ENCODE data around the gene URGCP. TPM values are rescaled to one million over a fixed set of nuclear protein-coding genes. Genes with fewer than 3 reads are reported as not detected.

URGCP gene
- polyA plus RNA-seq, result 10 to 100 TPM; 12.2 to 18.8 TPM

- Histone ChIP-seq H3K27me3 (ENCODE audit: control insufficient read depth in 1 of 2, insufficient read depth in 2 of 2, low read length in 2 of 2) (no peaks in the 10 kb centered on the region), H3K36me3 (ENCODE audit: control insufficient read depth in 2 of 2, insufficient read depth in 2 of 2, low read length in 1 of 2) (no peaks in the 10 kb centered on the region), H3K27ac (ENCODE audit: low read depth in 2 of 2, low read length in 1 of 2) (peak within 1 kb of the TSS; percentile 90 to 92), H3K4me3 (ENCODE audit: low read depth in 1 of 2, low read length in 2 of 2) (peak within 1 kb of the TSS; percentile 83 to 85), H3K9me3 (ENCODE audit: control insufficient read depth in 2 of 2, insufficient read depth in 1 of 2, low read depth in 1 of 2, low read length in 1 of 2) (no peaks in the 10 kb centered on the region), H3K4me1 (ENCODE audit: control insufficient read depth in 2 of 2, insufficient read depth in 2 of 2, low read length in 1 of 2) (peaks cover 3 to 10% of the 10 kb centered on the region in 2 donors)
- WGBS, 2 donors, result 0 to 1% methylated on average over 39 to 73 of the region's 73 CpGs
These were observed at the start of gene URGCP for GRCh38 chr7:43906331-43907010. URGCP (minus strand) TSS chr7:43906596; CDS start chr7:43906575, 21 bp downstream.

GRCh38 chr7:43956027-43956426 is 49.6 kb upstream of the URGCP start:
- no peaks in the 10 kb centered on the region for H3K9me3 ChIP-seq (ENCODE audit: control insufficient read depth in 2 of 2, insufficient read depth in 1 of 2, low read depth in 1 of 2, low read length in 1 of 2)

GRCh38 chr7:43954524-43955228 is 48.3 kb upstream of the URGCP start:
- WGBS, 2 donors, result 62 to 73% methylated on average over 3 of the region's 3 CpGs
- Histone ChIP-seq H3K27ac (ENCODE audit: low read depth in 2 of 2, low read length in 1 of 2) (no peak overlapping the region), H3K9me3 (ENCODE audit: control insufficient read depth in 2 of 2, insufficient read depth in 1 of 2, low read depth in 1 of 2, low read length in 1 of 2) (no peaks in the 10 kb centered on the region), H3K4me1 (ENCODE audit: control insufficient read depth in 2 of 2, insufficient read depth in 2 of 2, low read length in 1 of 2) (no peaks in the 10 kb centered on the region), H3K27me3 (ENCODE audit: control insufficient read depth in 1 of 2, insufficient read depth in 2 of 2, low read length in 2 of 2) (no peaks in the 10 kb centered on the region), H3K4me3 (ENCODE audit: low read depth in 1 of 2, low read length in 2 of 2) (no peak overlapping the region), H3K36me3 (ENCODE audit: control insufficient read depth in 2 of 2, insufficient read depth in 2 of 2, low read length in 1 of 2) (peaks cover 0 to 28% of the 10 kb centered on the region in 2 donors)

More at GRCh38 chr7:43956027-43956426, 49.6 kb upstream of the URGCP start:
- no peaks in the 10 kb centered on the region for H3K4me1 ChIP-seq (ENCODE audit: control insufficient read depth in 2 of 2, insufficient read depth in 2 of 2, low read length in 1 of 2)
- H3K36me3 ChIP-seq (ENCODE audit: control insufficient read depth in 2 of 2, insufficient read depth in 2 of 2, low read length in 1 of 2), result peaks cover 4 to 20% of the 10 kb centered on the region in 2 donors
- no peak overlapping the region for H3K4me3 ChIP-seq (ENCODE audit: low read depth in 1 of 2, low read length in 2 of 2)
- H3K27ac ChIP-seq (ENCODE audit: low read depth in 2 of 2, low read length in 1 of 2), result no peak overlapping the region
- WGBS, 2 donors, result 59 to 74% methylated on average over 3 of the region's 3 CpGs
- H3K27me3 ChIP-seq (ENCODE audit: control insufficient read depth in 1 of 2, insufficient read depth in 2 of 2, low read length in 2 of 2), result no peaks in the 10 kb centered on the region

GRCh38 chr7:43953071-43953470 is 46.7 kb upstream of the URGCP start:
- Histone ChIP-seq H3K36me3 (ENCODE audit: control insufficient read depth in 2 of 2, insufficient read depth in 2 of 2, low read length in 1 of 2) (peaks cover 2 to 32% of the 10 kb centered on the region in 2 donors), H3K9me3 (ENCODE audit: control insufficient read depth in 2 of 2, insufficient read depth in 1 of 2, low read depth in 1 of 2, low read length in 1 of 2) (no peaks in the 10 kb centered on the region), H3K4me1 (ENCODE audit: control insufficient read depth in 2 of 2, insufficient read depth in 2 of 2, low read length in 1 of 2) (no peaks in the 10 kb centered on the region), H3K27me3 (ENCODE audit: control insufficient read depth in 1 of 2, insufficient read depth in 2 of 2, low read length in 2 of 2) (no peaks in the 10 kb centered on the region), H3K27ac (ENCODE audit: low read depth in 2 of 2, low read length in 1 of 2) (no peak overlapping the region), H3K4me3 (ENCODE audit: low read depth in 1 of 2, low read length in 2 of 2) (no peak overlapping the region)
- WGBS, 2 donors, result 96 to 97% methylated on average over 5 of the region's 5 CpGs

- Histone ChIP-seq H3K9me3 (ENCODE audit: control insufficient read depth in 2 of 2, insufficient read depth in 1 of 2, low read depth in 1 of 2, low read length in 1 of 2) (no peaks in the 10 kb centered on the region), H3K36me3 (ENCODE audit: control insufficient read depth in 2 of 2, insufficient read depth in 2 of 2, low read length in 1 of 2) (peaks cover 2 to 32% of the 10 kb centered on the region in 2 donors), H3K27ac (ENCODE audit: low read depth in 2 of 2, low read length in 1 of 2) (no peak overlapping the region), H3K27me3 (ENCODE audit: control insufficient read depth in 1 of 2, insufficient read depth in 2 of 2, low read length in 2 of 2) (no peaks in the 10 kb centered on the region), H3K4me3 (ENCODE audit: low read depth in 1 of 2, low read length in 2 of 2) (no peak overlapping the region), H3K4me1 (ENCODE audit: control insufficient read depth in 2 of 2, insufficient read depth in 2 of 2, low read length in 1 of 2) (no peaks in the 10 kb centered on the region)
- 89 to 91% methylated on average over 3 of the region's 3 CpGs for WGBS, 2 donors
These were observed 45.6 kb upstream of the URGCP start for GRCh38 chr7:43952028-43952427.

- Histone ChIP-seq H3K27ac (ENCODE audit: low read depth in 2 of 2, low read length in 1 of 2) (no peak overlapping the region), H3K9me3 (ENCODE audit: control insufficient read depth in 2 of 2, insufficient read depth in 1 of 2, low read depth in 1 of 2, low read length in 1 of 2) (no peaks in the 10 kb centered on the region), H3K4me3 (ENCODE audit: low read depth in 1 of 2, low read length in 2 of 2) (no peak overlapping the region), H3K27me3 (ENCODE audit: control insufficient read depth in 1 of 2, insufficient read depth in 2 of 2, low read length in 2 of 2) (no peaks in the 10 kb centered on the region), H3K36me3 (ENCODE audit: control insufficient read depth in 2 of 2, insufficient read depth in 2 of 2, low read length in 1 of 2) (peaks cover 2 to 3% of the 10 kb centered on the region in 2 donors), H3K4me1 (ENCODE audit: control insufficient read depth in 2 of 2, insufficient read depth in 2 of 2, low read length in 1 of 2) (peaks cover 4 to 8% of the 10 kb centered on the region in 2 donors)
- 95 to 96% methylated on average over 4 of the region's 4 CpGs for WGBS, 2 donors
These were observed 37.9 kb upstream of the URGCP start for GRCh38 chr7:43944286-43944685.

GRCh38 chr7:43943417-43944187 is 37.2 kb upstream of the URGCP start:
- H3K27ac ChIP-seq (ENCODE audit: low read depth in 2 of 2, low read length in 1 of 2), result peak overlapping the region in 1 of 2 donors; percentile 65
- H3K4me3 ChIP-seq (ENCODE audit: low read depth in 1 of 2, low read length in 2 of 2), result no peak overlapping the region
- no peaks in the 10 kb centered on the region for H3K27me3 ChIP-seq (ENCODE audit: control insufficient read depth in 1 of 2, insufficient read depth in 2 of 2, low read length in 2 of 2)
- no peaks in the 10 kb centered on the region for H3K9me3 ChIP-seq (ENCODE audit: control insufficient read depth in 2 of 2, insufficient read depth in 1 of 2, low read depth in 1 of 2, low read length in 1 of 2)
- 68 to 73% methylated on average over 13 of the region's 13 CpGs for WGBS, 2 donors
- peaks cover 2 to 5% of the 10 kb centered on the region in 2 donors for H3K36me3 ChIP-seq (ENCODE audit: control insufficient read depth in 2 of 2, insufficient read depth in 2 of 2, low read length in 1 of 2)
- H3K4me1 ChIP-seq (ENCODE audit: control insufficient read depth in 2 of 2, insufficient read depth in 2 of 2, low read length in 1 of 2), result peaks cover 4 to 8% of the 10 kb centered on the region in 2 donors

- Histone ChIP-seq H3K27me3 (ENCODE audit: control insufficient read depth in 1 of 2, insufficient read depth in 2 of 2, low read length in 2 of 2) (no peaks in the 10 kb centered on the region), H3K4me3 (ENCODE audit: low read depth in 1 of 2, low read length in 2 of 2) (no peak overlapping the region), H3K4me1 (ENCODE audit: control insufficient read depth in 2 of 2, insufficient read depth in 2 of 2, low read length in 1 of 2) (peaks cover 4 to 8% of the 10 kb centered on the region in 2 donors), H3K36me3 (ENCODE audit: control insufficient read depth in 2 of 2, insufficient read depth in 2 of 2, low read length in 1 of 2) (peaks cover 0 to 5% of the 10 kb centered on the region in 2 donors), H3K27ac (ENCODE audit: low read depth in 2 of 2, low read length in 1 of 2) (peak overlapping the region in 1 of 2 donors; percentile 28), H3K9me3 (ENCODE audit: control insufficient read depth in 2 of 2, insufficient read depth in 1 of 2, low read depth in 1 of 2, low read length in 1 of 2) (no peaks in the 10 kb centered on the region)
- WGBS, 2 donors, result 63 to 71% methylated on average over 3 of the region's 3 CpGs
These were observed 36.6 kb upstream of the URGCP start for GRCh38 chr7:43942997-43943396.

- Histone ChIP-seq H3K9me3 (ENCODE audit: control insufficient read depth in 2 of 2, insufficient read depth in 1 of 2, low read depth in 1 of 2, low read length in 1 of 2) (no peaks in the 10 kb centered on the region), H3K4me1 (ENCODE audit: control insufficient read depth in 2 of 2, insufficient read depth in 2 of 2, low read length in 1 of 2) (peaks cover 4 to 8% of the 10 kb centered on the region in 2 donors), H3K27ac (ENCODE audit: low read depth in 2 of 2, low read length in 1 of 2) (no peak overlapping the region), H3K36me3 (ENCODE audit: control insufficient read depth in 2 of 2, insufficient read depth in 2 of 2, low read length in 1 of 2) (peaks cover 0 to 5% of the 10 kb centered on the region in 2 donors), H3K27me3 (ENCODE audit: control insufficient read depth in 1 of 2, insufficient read depth in 2 of 2, low read length in 2 of 2) (no peaks in the 10 kb centered on the region), H3K4me3 (ENCODE audit: low read depth in 1 of 2, low read length in 2 of 2) (no peak overlapping the region)
- 68 to 76% methylated on average over 3 of the region's 3 CpGs for WGBS, 2 donors
These were observed 35.9 kb upstream of the URGCP start for GRCh38 chr7:43942250-43942649.
